Measurements from ENCODE around the gene SMARCD1.

DNA sequence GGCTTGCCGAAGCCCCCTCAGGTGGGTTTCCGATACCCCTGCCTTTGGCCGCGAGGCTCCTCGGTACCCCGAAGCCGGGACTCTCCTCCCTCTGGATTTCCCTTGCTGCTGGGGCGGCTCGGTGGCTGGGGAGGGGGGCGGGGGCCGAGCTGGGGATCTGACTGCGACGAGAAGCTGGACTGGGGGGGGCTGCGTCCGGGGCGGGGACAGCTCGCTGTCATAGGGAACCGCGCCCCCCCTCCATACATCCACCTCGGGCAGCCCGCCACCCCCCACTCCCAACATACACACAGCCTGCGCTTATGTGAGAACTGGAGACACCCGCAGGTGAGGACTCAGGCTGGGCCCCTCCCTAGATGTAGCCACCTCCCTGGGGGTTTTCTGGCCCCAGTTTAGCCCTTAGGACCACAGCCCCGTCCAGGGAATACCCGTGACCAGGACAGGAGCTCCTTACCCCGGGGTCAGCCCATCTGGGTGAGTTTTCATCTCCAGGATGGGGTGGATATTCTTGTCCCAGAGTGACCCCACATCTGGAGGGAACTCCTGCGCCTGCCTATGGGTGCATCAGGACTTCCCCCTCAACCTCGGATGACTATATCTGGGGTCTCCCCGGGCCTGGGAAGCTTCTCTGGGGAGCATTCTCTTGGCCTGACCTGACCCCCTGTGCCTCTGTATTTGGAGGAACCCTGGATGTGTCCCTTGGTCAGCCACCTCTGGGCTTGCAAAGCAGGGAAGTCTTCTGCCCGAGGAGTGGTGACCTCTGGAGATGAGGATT lies 27.1 kb upstream of the SMARCD1 start:
- TF ChIP-seq, protein P1, sequence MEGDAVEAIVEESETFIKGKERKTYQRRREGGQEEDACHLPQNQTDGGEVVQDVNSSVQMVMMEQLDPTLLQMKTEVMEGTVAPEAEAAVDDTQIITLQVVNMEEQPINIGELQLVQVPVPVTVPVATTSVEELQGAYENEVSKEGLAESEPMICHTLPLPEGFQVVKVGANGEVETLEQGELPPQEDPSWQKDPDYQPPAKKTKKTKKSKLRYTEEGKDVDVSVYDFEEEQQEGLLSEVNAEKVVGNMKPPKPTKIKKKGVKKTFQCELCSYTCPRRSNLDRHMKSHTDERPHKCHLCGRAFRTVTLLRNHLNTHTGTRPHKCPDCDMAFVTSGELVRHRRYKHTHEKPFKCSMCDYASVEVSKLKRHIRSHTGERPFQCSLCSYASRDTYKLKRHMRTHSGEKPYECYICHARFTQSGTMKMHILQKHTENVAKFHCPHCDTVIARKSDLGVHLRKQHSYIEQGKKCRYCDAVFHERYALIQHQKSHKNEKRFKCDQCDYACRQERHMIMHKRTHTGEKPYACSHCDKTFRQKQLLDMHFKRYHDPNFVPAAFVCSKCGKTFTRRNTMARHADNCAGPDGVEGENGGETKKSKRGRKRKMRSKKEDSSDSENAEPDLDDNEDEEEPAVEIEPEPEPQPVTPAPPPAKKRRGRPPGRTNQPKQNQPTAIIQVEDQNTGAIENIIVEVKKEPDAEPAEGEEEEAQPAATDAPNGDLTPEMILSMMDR (IDR thresholded peaks at IDR 0.05; ENCODE audit: poor library complexity), result no peak
- TF ChIP-seq EZH2 (IDR thresholded peaks at IDR 0.05; ENCODE audit: borderline replicate concordance) (no peak), EZH2phosphoT487 (IDR thresholded peaks at IDR 0.05; ENCODE audit: low read depth, severe bottlenecking, unreplicated experiment) (no peak)
